Ovary (tissue), 9 donors: ENCODE measurements around the gene CBX7. TPM values are rescaled to one million over a fixed set of nuclear protein-coding genes. Genes with fewer than 3 reads are reported as not detected.

Experiments used
- DNase-seq, 5 donors: peaks; one replicate each; pipeline ENCODE4 v3.0.0-alpha.2; 2019 to 2020
- H3K27ac ChIP-seq, 2 donors: fragments of 200-600 bp; one replicate each; pipeline versions ENCODE4 v1.5.1 to v1.8.0; 2019 to 2022
- H3K27me3 ChIP-seq: fragments of 200-600 bp; one replicate; pipeline ENCODE4 v1.8.0; 2022
- H3K36me3 ChIP-seq: fragments of 200-600 bp; sonication (generic); one replicate; pipeline ENCODE4 v1.5.1; 2019
- H3K4me1 ChIP-seq: one replicate; pipeline ENCODE4 v1.8.1; 2013; ENCODE audit warnings: mild to moderate bottlenecking, moderate library complexity; ENCODE audit not compliant: insufficient read depth
- H3K4me3 ChIP-seq: fragments of 200-600 bp; sonication (generic); one replicate; pipeline ENCODE4 v1.5.1; 2017
- H3K9me3 ChIP-seq, 2 donors: fragments of 200-600 bp in 1 of 2; sonication (generic) in 1 of 2; one replicate each; pipeline versions ENCODE4 v1.5.1 to v1.8.1; 2013 to 2019; ENCODE audit warnings: mild to moderate bottlenecking in 1 of 2, moderate library complexity in 1 of 2
- EP300 ChIP-seq: sonication (generic); formaldehyde crosslinking; IDR thresholded peaks from one replicate; pipeline ENCODE4 v1.6.1; 2017; ENCODE audit warnings: antibody characterized with exemption
- POLR2A ChIP-seq: fragments of 450-650 bp; IDR thresholded peaks from one replicate; pipeline ENCODE4 v1.6.1; 2017; ENCODE audit warnings: antibody characterized with exemption, mild to moderate bottlenecking, moderate library complexity
- WGBS, 3 donors: extraction: QIAGEN DNeasy Blood & Tissue Kit in 1 of 3; methylation state at CpG; one replicate each; pipeline versions ENCODE4 v1.1.5 to v1.1.7; 2013 to 2017; 5-methylcytosine and 5-hydroxymethylcytosine counted together
- intact Hi-C, 4 donors: fragments of 100-400 bp; cut with DNase I; formaldehyde crosslinking; loops; one replicate each; pipeline versions ENCODE4 v1.11.0 to v1.15.1; 2022 to 2023
- polyA plus RNA-seq, 2 donors: library from polyadenylated mRNA; stranded (reverse); fragments of 200-250 nt in 1 of 2; fragments of 350-450 nt in 1 of 2; fragmentation: Illumina TruSeq in 1 of 2; extraction: RNeasy Lipid Tissue Mini Kit (QIAGEN cat#74804) in 1 of 2; gene quantifications; one replicate each; pipeline ENCODE4 v1.2.3, GENCODE V29; 2013 to 2014
- total RNA-seq, 7 donors: library from RNA; depleted of rRNA in 2 of 7; stranded (reverse); fragments of >200 nt in 2 of 7; fragmentation: NEBNext Ultra II Directional in 3 of 7; extraction: Animal tissue kit (Norgen Biotek cat#: 25700) in 3 of 7; gene quantifications; one replicate each; pipeline versions ENCODE4 v1.1.0 to v1.2.4, GENCODE V29; 2016 to 2023
- TF ChIP-seq, protein P1 (sequence below), 3 donors: fragments of 450-650 bp in 2 of 3; fragments of 200-600 bp in 1 of 3; IDR thresholded peaks; one replicate each; pipeline versions ENCODE4 v1.5.1 to v1.8.0; 2016 to 2022; ENCODE audit warnings: antibody characterized with exemption in 3 of 3, mild to moderate bottlenecking in 1 of 3
- donor health status: DM: no; HTN: no; CAD: no; lungs with moderate emphysema.
- donor health status: DM: no; HTN: no; CAD: no.
- donor health status: Bipolar disorder and iron deficiency.
- donor health status: DM: yes; HTN: yes; CAD: no.
- donor health status: DM: no; HTN: no; CAD: no.
- donor health status: DM: yes; HTN: yes; CAD: no.

CBX7 gene
- total and polyA plus RNA-seq, 9 donors = 40.7 to 107 (median 84.9) TPM

DNA sequence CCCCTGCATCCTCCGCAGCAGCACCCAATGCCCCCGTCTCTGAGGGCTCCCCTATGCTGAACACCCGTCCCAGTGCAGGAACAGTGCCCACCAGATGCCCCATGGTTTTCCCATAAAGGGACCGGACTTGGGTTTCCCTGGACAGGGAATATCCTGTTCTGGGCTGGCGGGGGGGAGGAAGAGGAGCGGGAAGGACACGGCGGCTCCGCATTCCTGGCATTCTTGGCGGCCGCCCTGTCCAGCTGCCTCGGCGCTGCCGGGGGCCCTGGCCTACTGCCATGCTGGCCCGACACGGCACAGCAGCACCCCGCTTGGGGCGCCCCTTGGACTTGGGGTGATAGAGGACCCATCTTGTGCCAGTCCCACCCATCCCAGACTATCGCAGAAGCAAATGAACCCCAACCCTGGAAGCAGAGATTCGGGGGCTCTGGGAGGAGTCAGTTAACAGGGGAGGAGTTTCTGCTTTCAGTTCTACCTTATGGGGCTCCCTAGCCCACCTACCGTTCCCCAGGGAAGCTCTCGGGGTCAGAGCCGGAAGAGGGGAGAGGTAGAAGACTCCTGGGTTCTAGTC lies 23.7 kb upstream of the CBX7 start:
- H3K9me3 ChIP-seq = no peaks in the 10 kb centered on the region
- DNase-seq = peak; percentile 70 to 89 (median 76)
- no peaks in the 10 kb centered on the region for H3K36me3 ChIP-seq
- no peaks in the 10 kb centered on the region for H3K27me3 ChIP-seq
- peak overlapping the region; percentile 56 to 60 for H3K27ac ChIP-seq
- peaks cover 26% of the 10 kb centered on the region for H3K4me1 ChIP-seq
- 8 to 21% (median 18%) methylated on average over 16 to 23 of the region's 23 CpGs for WGBS, 3 donors
- intact Hi-C loops = loop anchor here in 3 of 4 donors (5.0 to 10.0 kb wide), 5 partner anchors 61 to 359 kb away; partner anchors contain the start of genes MIEF1 (in 1 of the 3) and RPS19BP1 (in 1 of the 3)
- TF ChIP-seq EP300 = peak; percentile 74
- no peak for TF ChIP-seq POLR2A
- no peak overlapping the region for H3K4me3 ChIP-seq

DNA sequence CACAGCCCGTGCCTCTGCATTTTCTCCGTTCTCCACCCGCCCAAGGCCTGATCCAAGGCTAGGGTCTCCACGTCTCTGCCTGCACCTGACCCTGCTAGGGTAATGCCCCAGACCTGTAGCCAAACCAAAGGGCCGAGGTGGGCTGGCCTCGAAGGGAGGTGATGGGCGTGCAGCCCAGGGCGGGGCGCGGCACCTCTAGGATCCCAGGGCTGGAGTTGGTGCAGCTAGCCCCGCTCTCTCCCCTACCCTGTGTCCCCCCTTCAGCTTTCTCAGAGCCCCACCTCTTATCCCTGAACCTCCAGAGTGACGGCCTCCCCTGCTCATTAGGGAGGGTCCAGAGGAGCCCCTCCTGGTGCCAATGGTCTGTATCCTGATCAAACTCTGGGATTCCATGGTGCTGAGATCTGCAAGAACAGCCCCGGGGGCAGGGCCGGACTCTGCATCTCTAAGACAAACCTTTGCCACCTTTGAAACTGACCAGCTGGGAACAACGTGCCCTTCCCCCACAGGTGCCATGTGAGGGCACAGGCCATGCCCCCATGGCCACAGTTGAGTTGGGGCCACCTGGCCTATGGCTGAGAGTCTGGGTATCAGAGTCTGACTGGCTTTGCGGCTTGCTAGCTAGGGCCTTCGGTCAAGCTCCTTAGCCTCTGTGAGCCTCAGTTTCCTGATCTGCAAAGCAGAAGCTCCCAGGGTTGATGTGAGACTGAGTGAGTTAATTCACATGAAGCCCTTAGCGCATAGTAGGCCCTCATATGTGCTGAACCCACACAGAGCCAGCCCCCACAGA lies 23.1 kb upstream of the CBX7 start:
- DNase-seq = peak in 4 of 5 donors; percentile 20 to 60 (median 46)

DNA sequence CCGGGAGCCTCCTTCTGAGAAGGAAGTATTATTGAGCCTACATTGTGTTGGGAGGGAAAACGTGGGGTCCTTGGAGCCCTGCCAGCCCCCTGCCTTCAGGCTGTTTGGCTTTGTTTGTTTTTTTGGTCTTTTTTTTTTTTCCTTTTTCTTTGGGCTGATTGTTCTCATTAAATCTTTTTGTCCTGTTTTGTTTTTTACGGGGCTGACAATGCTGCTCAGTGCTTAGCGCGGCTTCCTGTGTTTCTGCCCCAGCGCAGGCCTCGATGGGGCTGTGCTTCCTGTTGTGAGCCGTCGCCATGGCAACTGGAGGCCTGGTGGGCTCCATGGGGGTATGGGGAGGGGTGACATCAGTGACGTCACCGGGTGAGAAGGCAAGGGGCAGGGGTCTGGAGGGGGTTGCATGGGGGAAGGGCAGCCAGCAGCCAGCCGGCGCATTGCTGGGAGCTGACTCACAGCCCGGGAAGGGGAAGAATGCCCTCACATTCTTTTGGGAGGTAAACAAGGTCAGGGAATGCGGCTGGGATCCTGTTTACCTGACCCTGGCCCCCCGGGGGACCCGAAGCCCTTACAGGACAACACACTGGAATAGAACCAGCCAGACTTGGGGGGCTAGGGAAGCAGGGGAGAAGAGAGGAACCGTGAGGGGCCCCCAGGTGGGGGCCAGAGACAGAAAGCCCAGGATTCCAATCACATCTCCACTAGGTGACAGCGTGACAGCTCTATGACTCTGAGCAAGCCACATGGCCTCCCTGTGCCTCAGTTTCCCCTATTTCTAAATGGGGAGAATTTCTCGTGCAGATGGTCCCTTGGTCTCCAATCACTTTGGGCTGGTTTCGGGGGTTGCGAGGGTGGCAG lies 22.2 kb upstream of the CBX7 start:
- Histone ChIP-seq H3K27ac (peak overlapping the region; percentile 56 to 60), H3K9me3 (no peaks in the 10 kb centered on the region), H3K36me3 (no peaks in the 10 kb centered on the region), H3K4me3 (peak overlapping the region; percentile 8), H3K4me1 (peaks cover 27% of the 10 kb centered on the region), H3K27me3 (no peaks in the 10 kb centered on the region)
- intact Hi-C loops = loop anchor here (5.0 to 10.0 kb wide), 5 partner anchors 63 to 360 kb away; partner anchors contain the start of genes MIEF1 (in 1 of the 4) and RPS19BP1 (in 1 of the 4)
- no peak for TF ChIP-seq EP300
- no peak for TF ChIP-seq POLR2A
- TF ChIP-seq, protein P1, sequence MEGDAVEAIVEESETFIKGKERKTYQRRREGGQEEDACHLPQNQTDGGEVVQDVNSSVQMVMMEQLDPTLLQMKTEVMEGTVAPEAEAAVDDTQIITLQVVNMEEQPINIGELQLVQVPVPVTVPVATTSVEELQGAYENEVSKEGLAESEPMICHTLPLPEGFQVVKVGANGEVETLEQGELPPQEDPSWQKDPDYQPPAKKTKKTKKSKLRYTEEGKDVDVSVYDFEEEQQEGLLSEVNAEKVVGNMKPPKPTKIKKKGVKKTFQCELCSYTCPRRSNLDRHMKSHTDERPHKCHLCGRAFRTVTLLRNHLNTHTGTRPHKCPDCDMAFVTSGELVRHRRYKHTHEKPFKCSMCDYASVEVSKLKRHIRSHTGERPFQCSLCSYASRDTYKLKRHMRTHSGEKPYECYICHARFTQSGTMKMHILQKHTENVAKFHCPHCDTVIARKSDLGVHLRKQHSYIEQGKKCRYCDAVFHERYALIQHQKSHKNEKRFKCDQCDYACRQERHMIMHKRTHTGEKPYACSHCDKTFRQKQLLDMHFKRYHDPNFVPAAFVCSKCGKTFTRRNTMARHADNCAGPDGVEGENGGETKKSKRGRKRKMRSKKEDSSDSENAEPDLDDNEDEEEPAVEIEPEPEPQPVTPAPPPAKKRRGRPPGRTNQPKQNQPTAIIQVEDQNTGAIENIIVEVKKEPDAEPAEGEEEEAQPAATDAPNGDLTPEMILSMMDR (IDR thresholded peaks at IDR 0.05) = no peak
- DNase-seq = peak; percentile 88 to 91 (median 89)
- 14 to 19% (median 18%) methylated on average over 22 of the region's 22 CpGs for WGBS, 3 donors

More for the DNA sequence above, 23.1 kb upstream of the CBX7 start:
- H3K27ac ChIP-seq = peak overlapping the region; percentile 56 to 60
- peaks cover 28% of the 10 kb centered on the region for H3K4me1 ChIP-seq
- no peaks in the 10 kb centered on the region for H3K9me3 ChIP-seq
- no peak overlapping the region for H3K4me3 ChIP-seq
- H3K27me3 ChIP-seq = no peaks in the 10 kb centered on the region
- 60 to 70% (median 68%) methylated on average over 18 of the region's 18 CpGs for WGBS, 3 donors
- H3K36me3 ChIP-seq = no peaks in the 10 kb centered on the region
- TF ChIP-seq, protein P1 (IDR thresholded peaks at IDR 0.05) = no peak
- intact Hi-C loops = loop anchor here in 3 of 4 donors (5.0 to 10.0 kb wide), 5 partner anchors 62 to 359 kb away; partner anchors contain the start of genes MIEF1 (in 1 of the 3) and RPS19BP1 (in 1 of the 3)

DNA sequence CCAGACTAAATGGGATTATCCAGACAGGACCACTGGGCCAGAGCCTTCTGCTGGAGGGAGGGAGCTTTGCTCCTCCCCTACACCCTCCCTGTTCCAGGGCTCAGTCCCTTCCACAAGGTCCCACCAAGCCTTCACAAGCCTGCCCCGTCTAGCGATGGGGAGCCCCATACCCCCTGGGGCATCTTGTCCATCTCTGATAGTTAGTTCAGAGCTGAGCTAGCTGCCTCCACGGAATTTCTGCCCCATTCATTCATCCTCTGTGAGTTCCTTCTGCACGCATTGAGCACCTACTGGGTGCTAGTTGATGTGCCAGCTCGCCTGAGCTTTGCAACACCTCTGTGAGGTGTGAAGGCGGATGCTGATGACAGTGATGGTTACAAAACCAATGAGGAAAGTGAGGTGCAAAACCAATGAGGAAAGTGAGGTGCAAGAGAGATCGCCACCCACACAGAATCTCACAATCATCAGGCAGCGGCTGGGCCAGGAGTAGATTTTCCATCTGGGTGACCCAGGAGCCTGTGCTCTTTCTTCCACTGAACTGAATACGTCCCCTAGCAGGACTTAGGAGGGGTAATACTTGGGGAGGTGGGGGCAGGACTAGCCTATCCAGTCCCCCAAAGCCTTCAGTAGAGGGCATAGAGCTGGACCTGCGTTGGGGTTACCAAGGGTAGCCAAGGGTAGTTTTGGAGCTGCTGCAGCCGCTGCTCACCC lies 21.5 kb upstream of the CBX7 start:
- peak overlapping the region; percentile 8 for H3K4me3 ChIP-seq
- peaks cover 22% of the 10 kb centered on the region for H3K4me1 ChIP-seq
- TF ChIP-seq POLR2A (no peak), EP300 (no peak)
- TF ChIP-seq, protein P1 (IDR thresholded peaks at IDR 0.05) = no peak
- H3K27me3 ChIP-seq = no peaks in the 10 kb centered on the region
- peak in 1 of 5 donors; percentile 26 for DNase-seq
- H3K36me3 ChIP-seq = no peaks in the 10 kb centered on the region
- intact Hi-C loops = loop anchor here in 3 of 4 donors (2.0 to 10.0 kb wide), 5 partner anchors 143 to 361 kb away; partner anchors contain the start of genes MIEF1 (in 1 of the 3) and RPS19BP1 (in 1 of the 3)
- 51 to 72% (median 66%) methylated on average over 11 of the region's 11 CpGs for WGBS, 3 donors
- H3K27ac ChIP-seq = peak overlapping the region; percentile 56 to 60
- H3K9me3 ChIP-seq = no peaks in the 10 kb centered on the region
